K562 (cell line): ENCODE measurements around the gene PHF21B. TPM values are rescaled to one million over a fixed set of nuclear protein-coding genes. Genes with fewer than 3 reads are reported as not detected.

Experiments
- ATAC-seq: fragments of 200-7000 bp; cut with Tn5 transposase; 3 replicates; pipeline ENCODE4 v1.9.1; 2020; ENCODE audit warnings: moderate library complexity
- BruUV-seq: library from RNA; stranded (reverse); fragments of 400-500 nt; replicated peaks from 2 replicates; lab custom pipeline; 2021; lab: Mats Ljungman, UMichigan
- CTCF ChIA-PET: fragments of 300-600 bp; formaldehyde crosslinking; extraction: SDS; loops from one replicate; lab custom pipeline; 2021; ENCODE audit warnings: low intra/inter-chr PET ratio; lab: Yijun Ruan, JAX
- POLR2A ChIA-PET: fragments of 300-600, 350-650 bp; sonication (Branson Sonifier 250); formaldehyde crosslinking; extraction: SDS; loops from one replicate; lab custom pipeline; 2021; ENCODE audit warnings: antibody characterized with exemption, inconsistent platforms; lab: Yijun Ruan, JAX
- DNase-seq, 4 experiments: peaks; one replicate each; pipeline versions ENCODE4 v3.0.0 to v3.0.0-alpha.2; 2011 to 2018; ENCODE audit warnings: low spot score in 3 of 4, mixed read lengths in 3 of 4; ENCODE audit errors: extremely low read depth in 1 of 4
- FAIRE-seq: peaks from 2 replicates; lab custom pipeline; 2011; peaks lifted over from hg19 to GRCh38; lab: Jason Lieb, UNC
- H2AFZ ChIP-seq: 2 replicates; pipeline ENCODE4 v1.6.0; 2011; ENCODE audit warnings: low read depth, low read length, control low read depth, inconsistent platforms
- H3K27ac ChIP-seq: fragments of 200-600 bp; 3 replicates; pipeline ENCODE4 v1.8.0; 2011; ENCODE audit warnings: low read depth, mild to moderate bottlenecking, control low read depth, inconsistent platforms, low read length, moderate library complexity, mixed read lengths; ENCODE audit errors: extremely low read depth
- H3K27me3 ChIP-seq, 2 experiments: fragments of 300-600 bp in 1 of 2; 2 replicates in 1 of 2; 3 replicates in 1 of 2; pipeline versions ENCODE4 v1.6.0 to v1.8.0; 2011; ENCODE audit warnings: inconsistent platforms in 2 of 2, low read length in 2 of 2, mild to moderate bottlenecking in 1 of 2, mixed read lengths in 1 of 2, moderate library complexity in 1 of 2; ENCODE audit not compliant: control insufficient read depth in 2 of 2, insufficient read depth in 2 of 2
- H3K36me3 ChIP-seq: fragments of 300-600 bp; 3 replicates; pipeline ENCODE4 v1.8.0; 2011; ENCODE audit warnings: mild to moderate bottlenecking, low read length, inconsistent platforms; ENCODE audit not compliant: control insufficient read depth, insufficient read depth
- H3K4me1 ChIP-seq, 2 experiments: fragments of 200-600 bp in 1 of 2; replicated peaks in 1 of 2; 2 replicates in 1 of 2; 3 replicates in 1 of 2; pipeline versions ENCODE4 v1.5.1 to v1.8.0; 2011; ENCODE audit warnings: inconsistent platforms in 2 of 2, low read length in 2 of 2, mild to moderate bottlenecking in 1 of 2, mixed read lengths in 1 of 2, moderate library complexity in 1 of 2; ENCODE audit not compliant: control insufficient read depth in 2 of 2, insufficient read depth in 2 of 2
- H3K4me2 ChIP-seq: 2 replicates; pipeline ENCODE4 v1.6.1; 2011; ENCODE audit warnings: low read length, control low read depth, inconsistent platforms, mixed read lengths; ENCODE audit not compliant: insufficient read depth
- H3K4me3 ChIP-seq: fragments of 200-600 bp; sonication (generic), shearing (Covaris generic); 2 replicates; pipeline ENCODE4 v1.5.1; 2016; ENCODE audit warnings: control low read depth, inconsistent platforms
- H3K79me2 ChIP-seq: fragments of 200-600 bp; 3 replicates; pipeline ENCODE4 v1.8.0; 2011; ENCODE audit warnings: low read length, inconsistent platforms; ENCODE audit not compliant: control insufficient read depth, insufficient read depth
- H3K9ac ChIP-seq, 2 experiments: 2 replicates each; pipeline versions ENCODE4 v1.6.0 to v1.6.1; 2011; ENCODE audit warnings: low read depth in 2 of 2, low read length in 2 of 2, control low read depth in 1 of 2, inconsistent platforms in 1 of 2, mild to moderate bottlenecking in 1 of 2, mixed read lengths in 1 of 2; ENCODE audit not compliant: insufficient read depth in 1 of 2
- H3K9me1 ChIP-seq: one replicate; pipeline ENCODE4 v1.6.0; 2011; ENCODE audit warnings: inconsistent platforms, mild to moderate bottlenecking, low read length, moderate library complexity; ENCODE audit not compliant: control insufficient read depth, insufficient read depth
- H3K9me3 ChIP-seq: replicated peaks from 2 replicates; pipeline ENCODE4 v1.5.1; 2011; ENCODE audit warnings: low read depth, low read length, inconsistent platforms; ENCODE audit not compliant: control insufficient read depth, insufficient read depth
- H4K20me1 ChIP-seq: replicated peaks from 2 replicates; pipeline ENCODE4 v1.6.1; 2011; ENCODE audit warnings: low read length, inconsistent platforms, mixed read lengths; ENCODE audit not compliant: control insufficient read depth, insufficient read depth
- BRD4 ChIP-seq: fragments of 200-600 bp; sonication (generic); IDR thresholded peaks from 2 replicates; pipeline ENCODE4 v1.6.1; 2017; ENCODE audit warnings: inconsistent platforms
- CREB1 ChIP-seq, 2 experiments: sonication (generic) in 1 of 2; formaldehyde crosslinking in 1 of 2; IDR thresholded peaks; 2 replicates each; pipeline versions ENCODE4 v1.6.1 to v1.8.0; 2012 to 2022; ENCODE audit warnings: inconsistent platforms in 1 of 2, mild to moderate bottlenecking in 1 of 2, missing genetic modification reagents in 1 of 2, moderate library complexity in 1 of 2
- EZH2 ChIP-seq: IDR thresholded peaks from 2 replicates; pipeline ENCODE4 v1.6.1; 2012; ENCODE audit warnings: low read depth, mild to moderate bottlenecking, inconsistent platforms, low read length, borderline replicate concordance
- HDAC1 ChIP-seq, 2 experiments: fragments of 450-650 bp; IDR thresholded peaks; 2 replicates each; pipeline ENCODE4 v1.6.1; 2016 to 2017; ENCODE audit warnings: inconsistent platforms in 1 of 2, mild to moderate bottlenecking in 1 of 2, moderate library complexity in 1 of 2
- HSF4 ChIP-seq: fragments of 250-450 bp; sonication (Bioruptor Pico); IDR thresholded peaks from 2 replicates; pipeline ENCODE4 v2.1.2; 2022; ENCODE audit warnings: mild to moderate bottlenecking, moderate library complexity, borderline replicate concordance
- ILK ChIP-seq: fragments of 450-650 bp; IDR thresholded peaks from 2 replicates; pipeline ENCODE4 v1.6.1; 2016; ENCODE audit warnings: missing genetic modification characterization, low read depth, mild to moderate bottlenecking, missing compliant biosample characterization, moderate library complexity, borderline replicate concordance
- MCM7 ChIP-seq, 2 experiments: fragments of 450-650 bp; IDR thresholded peaks; 2 replicates each; pipeline ENCODE4 v1.6.1; 2016 to 2018
- SAP30 ChIP-seq: fragments of 200-600 bp; sonication (generic); IDR thresholded peaks from 2 replicates; pipeline ENCODE4 v1.6.1; 2012; ENCODE audit warnings: borderline replicate concordance, low read depth, mild to moderate bottlenecking, moderate library complexity, low read length, control low read depth, inconsistent platforms; ENCODE audit not compliant: insufficient read depth, poor library complexity, severe bottlenecking
- SNAPC5 ChIP-seq: fragments of 250-450 bp; sonication (Bioruptor Pico); IDR thresholded peaks from 2 replicates; pipeline ENCODE4 v1.8.0; 2021; ENCODE audit warnings: moderate library complexity, mild to moderate bottlenecking, inconsistent platforms
- ZBTB40 ChIP-seq, 2 experiments: fragments of 450-650 bp in 1 of 2; sonication (generic) in 1 of 2; formaldehyde crosslinking in 1 of 2; IDR thresholded peaks; 2 replicates each; pipeline versions ENCODE4 v1.7.1 to v1.9.0; 2016 to 2022; ENCODE audit warnings: inconsistent platforms in 1 of 2, mild to moderate bottlenecking in 1 of 2, missing genetic modification reagents in 1 of 2
- ZNF507 ChIP-seq: conservative IDR thresholded peaks from 2 replicates; pipeline ENCODE4 v1.6.1; 2017; ENCODE audit warnings: missing genetic modification characterization, missing compliant biosample characterization
- WGBS: fragments of 100-300 bp; shearing (Covaris generic); methylation state at CpG from one replicate; pipeline ENCODE4 v1.1.6; 2016; ENCODE audit warnings: low coverage, mixed read lengths; ENCODE audit not compliant: insufficient coverage; ENCODE audit errors: missing lambda C conversion rate; 5-methylcytosine and 5-hydroxymethylcytosine counted together
- in situ Hi-C: fragments of 300-500 bp; cut with MboI; formaldehyde crosslinking; loops from 4 replicates; pipeline ENCODE4 v1.15.0; 2018; ENCODE audit warnings: inconsistent platforms, mixed read lengths
- intact Hi-C: fragments of 100-400 bp; cut with micrococcal nuclease; formaldehyde crosslinking; loops from 2 replicates; pipeline ENCODE4 v1.14.2; 2022
- polyA plus RNA-seq, 8 experiments: library from polyadenylated mRNA; depleted of rRNA in 4 of 8; stranded (reverse) in 5 of 8; unstranded in 3 of 8; fragments of >200 nt; fragmentation: Nextera tagmentation in 2 of 8; fragmentation: Illumina TruSeq in 1 of 8; extraction: Ambion mirVana in 2 of 8; extraction: Trizol in 1 of 8; gene quantifications; 2 replicates each; pipeline versions ENCODE4 v1.2.1 to v1.2.3, GENCODE V29; 2011 to 2014; ENCODE audit warnings: inconsistent platforms in 1 of 8, missing spikeins in 1 of 8
- total RNA-seq, 7 experiments: library from RNA; depleted of rRNA in 6 of 7; stranded (reverse); fragments of >200 nt in 6 of 7; fragmentation: Illumina TruSeq in 2 of 7; extraction: Trizol in 2 of 7; gene quantifications; 2 replicates each; pipeline versions ENCODE4 v1.2.1 to v1.2.3, GENCODE V29; 2011 to 2021; ENCODE audit warnings: low replicate concordance in 1 of 7

The PHF21B gene
- total and polyA plus RNA-seq, 9 of the 15 experiments (the other 6 are each of a cell fraction or from before 2014, with no cell fraction given): 0.04 TPM; not detected in 8

GRCh38 chr22:44884562-44884961 is 125.2 kb downstream of the PHF21B start:
- Histone ChIP-seq H4K20me1 (no peaks in the 10 kb centered on the region), H3K36me3 (no peaks in the 10 kb centered on the region), H3K4me1 (no peaks in the 10 kb centered on the region; a peak in 1 of 5 replicates), H2AFZ (no peak overlapping the region), H3K4me3 (no peak overlapping the region), H3K27me3 (peaks cover 10 to 33% of the 10 kb centered on the region in 2 experiments; a peak in 4 of 5 replicates), H3K9me1 (no peaks in the 10 kb centered on the region), H3K9ac (no peak overlapping the region), H3K9me3 (no peaks in the 10 kb centered on the region)
- no TSS peak for BruUV-seq
- CTCF ChIA-PET: no interaction called here
- ATAC-seq (no peak), DNase-seq (no peak)
- in situ Hi-C loops (no loop called here), intact Hi-C loops (no loop called here)
- TF ChIP-seq ILK (tag) (no peak), MCM7 (IDR thresholded peaks at IDR 0.05) (no peak), SAP30 (no peak), HSF4 (CRISPR knock-in tag) (no peak), ZNF507 (tag) (no peak), CREB1 (IDR thresholded peaks at IDR 0.05) (no peak), CREB1 (CRISPR knock-in tag; IDR thresholded peaks at IDR 0.05) (no peak), EZH2 (no peak), ZBTB40 (IDR thresholded peaks at IDR 0.05) (no peak), ZBTB40 (CRISPR knock-in tag; IDR thresholded peaks at IDR 0.05) (no peak), HDAC1 (IDR thresholded peaks at IDR 0.05) (no peak), BRD4 (no peak), SNAPC5 (CRISPR knock-in tag) (no peak)
- TF ChIP-seq, all 486 proteins: peak for 0
- no peak overlapping the region for H3K27ac ChIP-seq
- no peak overlapping the region for H3K4me2 ChIP-seq
- POLR2A ChIA-PET: no interaction called here
- FAIRE-seq: no peak
- no peaks in the 10 kb centered on the region for H3K79me2 ChIP-seq
- WGBS: 0% methylated on average over 1 of the region's 1 CpG
